Calu3 (cell line): ENCODE measurements around the gene VPS13D. TPM values are rescaled to one million over a fixed set of nuclear protein-coding genes. Genes with fewer than 3 reads are reported as not detected.

ENCODE experiments used
- BruUV-seq: library from RNA; stranded (reverse); fragments of 400-500 nt; replicated peaks from 2 replicates; lab custom pipeline; 2021; lab: Mats Ljungman, UMichigan
- CTCF ChIA-PET: fragments of 300-600 bp; sonication (Branson Sonifier 250); formaldehyde crosslinking; loops from one replicate; lab custom pipeline; 2022; ENCODE audit warnings: antibody characterized with exemption; lab: Charles Lee
- DNase-seq: peaks from one replicate; pipeline ENCODE4 v3.0.0; 2022
- H3K27ac Mint-ChIP-seq: one replicate; pipeline ENCODE4 v1.8.0; 2022; ENCODE audit warnings: mixed read lengths; ENCODE audit not compliant: unreplicated experiment
- H3K27me3 Mint-ChIP-seq: one replicate; pipeline ENCODE4 v1.8.0; 2022; ENCODE audit warnings: mixed read lengths; ENCODE audit not compliant: unreplicated experiment
- H3K36me3 Mint-ChIP-seq: one replicate; pipeline ENCODE4 v1.8.0; 2022; ENCODE audit warnings: mild to moderate bottlenecking, moderate library complexity, mixed read lengths; ENCODE audit not compliant: insufficient read depth, unreplicated experiment
- H3K4me1 Mint-ChIP-seq: one replicate; pipeline ENCODE4 v1.8.0; 2022; ENCODE audit warnings: mild to moderate bottlenecking, low read depth, mixed read lengths; ENCODE audit not compliant: unreplicated experiment
- H3K4me3 Mint-ChIP-seq: one replicate; pipeline ENCODE4 v1.8.0; 2022; ENCODE audit warnings: mild to moderate bottlenecking, low read depth, moderate library complexity, mixed read lengths; ENCODE audit not compliant: unreplicated experiment
- H3K9me3 Mint-ChIP-seq: one replicate; pipeline ENCODE4 v1.8.0; 2022; ENCODE audit warnings: low read depth, mixed read lengths; ENCODE audit not compliant: unreplicated experiment
- intact Hi-C: fragments of 100-400 bp; cut with micrococcal nuclease; formaldehyde crosslinking; loops from one replicate; pipeline ENCODE4 v1.10.0; 2022; ENCODE audit not compliant: unreplicated experiment
- total RNA-seq: library from RNA; stranded (reverse); gene quantifications from 2 replicates; pipeline ENCODE4 v1.2.3, GENCODE V29; 2022
- TF ChIP-seq, protein P1 (sequence below): fragments of 200-600 bp; IDR thresholded peaks from one replicate; pipeline ENCODE4 v1.8.0; 2022; ENCODE audit warnings: antibody characterized with exemption; ENCODE audit not compliant: unreplicated experiment

Gene VPS13D
- total RNA-seq, 1 experiment from 2014 or later = 30.6 TPM

DNA sequence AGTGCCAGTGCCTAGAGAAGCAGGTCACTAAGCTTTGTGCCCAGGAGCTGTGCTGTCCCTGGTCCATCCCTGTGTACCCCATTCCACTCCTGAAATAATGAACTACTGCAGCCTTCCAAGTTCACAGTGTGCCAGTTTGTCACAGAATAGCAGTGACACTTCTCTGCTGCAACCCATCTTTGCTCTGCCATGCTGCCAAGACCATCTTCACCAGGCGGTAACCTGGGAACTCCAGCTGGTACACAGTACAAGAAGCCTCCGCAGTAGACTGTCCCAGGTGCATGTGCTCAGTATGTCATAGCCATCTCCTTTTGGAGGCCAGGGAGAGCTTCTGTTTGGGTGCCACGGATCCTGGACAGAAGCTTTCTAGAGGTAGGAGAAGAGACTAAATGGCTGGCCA, 250.2 kb downstream of the VPS13D start:
- CTCF ChIA-PET = interaction anchor here (1.0 kb wide), 1 partner anchor 116 kb away, joined by 3 read pairs; no protein-coding TSS in a partner anchor
- Mint-ChIP-seq H3K4me1 (peaks cover 53% of the 10 kb centered on the region), H3K4me3 (no peak overlapping the region), H3K9me3 (no peaks in the 10 kb centered on the region), H3K27ac (peak overlapping the region; percentile 99), H3K36me3 (peaks cover 19% of the 10 kb centered on the region), H3K27me3 (no peaks in the 10 kb centered on the region)
- TF ChIP-seq, protein P1, sequence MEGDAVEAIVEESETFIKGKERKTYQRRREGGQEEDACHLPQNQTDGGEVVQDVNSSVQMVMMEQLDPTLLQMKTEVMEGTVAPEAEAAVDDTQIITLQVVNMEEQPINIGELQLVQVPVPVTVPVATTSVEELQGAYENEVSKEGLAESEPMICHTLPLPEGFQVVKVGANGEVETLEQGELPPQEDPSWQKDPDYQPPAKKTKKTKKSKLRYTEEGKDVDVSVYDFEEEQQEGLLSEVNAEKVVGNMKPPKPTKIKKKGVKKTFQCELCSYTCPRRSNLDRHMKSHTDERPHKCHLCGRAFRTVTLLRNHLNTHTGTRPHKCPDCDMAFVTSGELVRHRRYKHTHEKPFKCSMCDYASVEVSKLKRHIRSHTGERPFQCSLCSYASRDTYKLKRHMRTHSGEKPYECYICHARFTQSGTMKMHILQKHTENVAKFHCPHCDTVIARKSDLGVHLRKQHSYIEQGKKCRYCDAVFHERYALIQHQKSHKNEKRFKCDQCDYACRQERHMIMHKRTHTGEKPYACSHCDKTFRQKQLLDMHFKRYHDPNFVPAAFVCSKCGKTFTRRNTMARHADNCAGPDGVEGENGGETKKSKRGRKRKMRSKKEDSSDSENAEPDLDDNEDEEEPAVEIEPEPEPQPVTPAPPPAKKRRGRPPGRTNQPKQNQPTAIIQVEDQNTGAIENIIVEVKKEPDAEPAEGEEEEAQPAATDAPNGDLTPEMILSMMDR = no peak
- no peak for DNase-seq
- intact Hi-C loops = no loop called here
- BruUV-seq = no TSS peak

DNA sequence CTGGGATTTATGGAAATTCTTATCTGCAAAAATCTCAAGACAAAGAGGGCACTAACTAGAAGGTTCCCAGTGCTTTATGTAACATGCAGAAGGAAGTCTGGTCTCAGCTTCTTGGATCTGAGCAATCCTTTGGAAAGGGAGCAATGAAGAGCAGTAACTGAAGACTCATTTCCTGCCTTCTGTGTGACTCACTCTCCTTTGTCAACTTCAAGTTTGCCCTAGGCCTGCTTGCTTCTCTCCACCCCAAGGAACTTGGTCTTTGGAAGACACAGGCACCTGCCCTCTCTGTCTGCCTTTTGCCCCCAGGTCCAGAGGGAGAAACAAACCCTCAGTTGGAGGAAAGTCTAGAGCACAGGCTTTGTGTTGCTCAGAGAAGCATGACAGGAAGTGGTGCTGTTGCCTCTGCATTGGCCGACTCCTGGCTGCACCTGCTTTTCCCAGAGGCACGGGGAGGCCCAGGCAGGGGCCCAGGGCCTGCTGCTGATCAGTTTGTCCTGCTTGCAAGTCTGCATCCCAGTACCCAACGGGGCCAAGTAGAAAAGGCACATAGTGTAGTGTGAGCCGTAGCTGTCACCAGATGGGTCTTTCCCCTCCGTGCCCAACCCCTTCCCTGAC, 251.0 kb downstream of the VPS13D start:
- intact Hi-C loops = no loop called here
- Mint-ChIP-seq H3K36me3 (peaks cover 20% of the 10 kb centered on the region), H3K27ac (peak overlapping the region; percentile 99), H3K9me3 (no peaks in the 10 kb centered on the region), H3K4me3 (no peak overlapping the region), H3K4me1 (peaks cover 62% of the 10 kb centered on the region), H3K27me3 (no peaks in the 10 kb centered on the region)
- TF ChIP-seq, protein P1 = no peak
- peak; percentile 53 for DNase-seq
- no TSS peak for BruUV-seq
- CTCF ChIA-PET = interaction anchor here (1.0 kb wide), 1 partner anchor 115 kb away, joined by 3 read pairs; no protein-coding TSS in a partner anchor

DNA sequence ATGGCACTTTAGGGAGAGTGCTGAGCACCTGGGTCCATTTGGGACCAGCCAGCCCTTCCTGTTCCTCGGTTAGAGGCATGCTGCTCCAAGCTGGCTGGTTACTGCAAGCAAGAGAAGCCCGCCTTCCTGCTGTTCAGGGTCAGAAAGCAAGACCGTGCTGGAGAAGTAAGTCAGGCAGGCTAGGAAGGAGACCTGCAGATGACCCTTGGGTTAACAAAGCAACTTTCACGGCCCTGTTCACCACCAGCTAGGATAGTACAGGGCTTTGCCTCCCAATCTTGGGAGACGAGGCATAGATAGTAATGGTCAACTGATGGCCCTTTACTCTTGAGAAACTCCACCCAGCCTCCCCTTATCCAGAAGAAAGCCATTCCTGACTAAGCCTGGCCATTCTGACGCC, 252.1 kb downstream of the VPS13D start:
- TF ChIP-seq, protein P1 = no peak
- H3K4me3 Mint-ChIP-seq = no peak overlapping the region
- peaks cover 25% of the 10 kb centered on the region for H3K36me3 Mint-ChIP-seq
- no peaks in the 10 kb centered on the region for H3K9me3 Mint-ChIP-seq
- peak overlapping the region; percentile 99 for H3K27ac Mint-ChIP-seq
- intact Hi-C loops = no loop called here
- H3K4me1 Mint-ChIP-seq = peaks cover 64% of the 10 kb centered on the region
- CTCF ChIA-PET = no interaction called here
- no peak for DNase-seq
- H3K27me3 Mint-ChIP-seq = no peaks in the 10 kb centered on the region
- BruUV-seq = no TSS peak

DNA sequence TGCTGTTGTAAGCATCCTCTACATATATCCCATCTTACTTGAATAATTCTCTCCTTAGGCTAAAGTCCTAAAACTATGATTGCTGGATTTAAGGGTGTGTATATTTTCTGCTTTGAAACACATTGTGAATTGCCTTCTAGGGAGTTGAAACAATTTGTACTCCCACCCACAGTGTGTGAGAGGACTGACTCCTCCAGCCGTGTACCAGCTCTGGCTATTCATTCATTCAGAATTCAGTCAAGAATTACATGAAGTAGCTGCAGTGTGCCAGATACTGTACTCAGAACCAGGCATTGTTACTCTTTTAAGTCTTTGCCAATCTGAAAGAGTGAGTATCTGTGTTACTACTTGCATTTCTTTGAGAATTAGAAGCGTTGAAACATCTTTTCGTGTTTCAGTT, 253.2 kb downstream of the VPS13D start:
- intact Hi-C loops = no loop called here
- peaks cover 15% of the 10 kb centered on the region for H3K36me3 Mint-ChIP-seq
- CTCF ChIA-PET = no interaction called here
- BruUV-seq = no TSS peak
- no peaks in the 10 kb centered on the region for H3K9me3 Mint-ChIP-seq
- no peak overlapping the region for H3K27ac Mint-ChIP-seq
- TF ChIP-seq, protein P1 = no peak
- H3K4me1 Mint-ChIP-seq = peaks cover 55% of the 10 kb centered on the region
- no peak for DNase-seq
- no peak overlapping the region for H3K4me3 Mint-ChIP-seq
- no peaks in the 10 kb centered on the region for H3K27me3 Mint-ChIP-seq
